GM12891 (cell line): Measurements from ENCODE around the gene IFT74.
A peak's percentile ranks its signal among the peaks of the same experiment; 100 is the strongest.

Experiments used
- DNase-seq: peaks from one replicate; pipeline ENCODE4 v3.0.0; 2011; ENCODE audit warnings: low spot score; ENCODE audit not compliant: insufficient read length
- FAIRE-seq: peaks from 2 replicates; lab custom pipeline; 2011; peaks lifted over from hg19 to GRCh38; lab: Jason Lieb, UNC
- PAX5 ChIP-seq: IDR thresholded peaks from 2 replicates; pipeline ENCODE4 v1.6.1; 2011; ENCODE audit warnings: low read length, moderate library complexity, mild to moderate bottlenecking; ENCODE audit not compliant: insufficient read depth, severe bottlenecking
- POLR2A ChIP-seq: IDR thresholded peaks from 2 replicates; pipeline ENCODE4 v1.6.1; 2011; ENCODE audit warnings: low read depth, low read length, control low read depth
- POLR2AphosphoS5 ChIP-seq: IDR thresholded peaks from 2 replicates; pipeline ENCODE4 v1.6.1; 2011; ENCODE audit warnings: low read depth, low read length, control low read depth
- POU2F2 ChIP-seq: IDR thresholded peaks from 2 replicates; pipeline ENCODE4 v1.6.1; 2011; ENCODE audit warnings: low read depth, mild to moderate bottlenecking, control low read depth, low read length, moderate library complexity
- SPI1 ChIP-seq: IDR thresholded peaks from 2 replicates; pipeline ENCODE4 v1.6.1; 2011; ENCODE audit warnings: low read depth, low read length, control low read depth
- TAF1 ChIP-seq: IDR thresholded peaks from 2 replicates; pipeline ENCODE4 v1.6.1; 2011; ENCODE audit warnings: low read depth, low read length, control low read depth

IFT74 gene

GRCh38 chr9:26971721-26972120 lies 15.5 kb downstream of the IFT74 start:
- TF ChIP-seq POLR2A (no peak), SPI1 (no peak), TAF1 (no peak), POU2F2 (no peak), PAX5 (no peak), POLR2AphosphoS5 (no peak)
- no peak for FAIRE-seq
- no peak for DNase-seq

- TF ChIP-seq POU2F2: no peak
- no peak for TF ChIP-seq PAX5
- TF ChIP-seq SPI1: no peak
- TF ChIP-seq POLR2AphosphoS5: no peak
- TF ChIP-seq TAF1: no peak
- no peak for TF ChIP-seq POLR2A
- no peak for FAIRE-seq
- no peak for DNase-seq
Observed at GRCh38 chr9:26973989-26974388, 17.8 kb downstream of the IFT74 start.

- TF ChIP-seq SPI1 (no peak), POLR2A (no peak), POU2F2 (no peak), TAF1 (no peak), POLR2AphosphoS5 (no peak), PAX5 (no peak)
- DNase-seq: no peak
- no peak for FAIRE-seq
Observed at GRCh38 chr9:26974927-26975326, 18.7 kb downstream of the IFT74 start.

GRCh38 chr9:26975728-26976707 lies 19.8 kb downstream of the IFT74 start:
- TF ChIP-seq POU2F2 (no peak), TAF1 (no peak), PAX5 (no peak), POLR2A (no peak), POLR2AphosphoS5 (no peak), SPI1 (no peak)
- no peak for DNase-seq
- no peak for FAIRE-seq

- TF ChIP-seq SPI1 (peak; percentile 21; the same call in 1 of the 2 replicates), POLR2AphosphoS5 (no peak), POU2F2 (no peak), POLR2A (no peak), TAF1 (no peak), PAX5 (no peak)
- peak; percentile 71 for FAIRE-seq
- no peak for DNase-seq
Observed at GRCh38 chr9:26983340-26983739, 27.1 kb downstream of the IFT74 start.

GRCh38 chr9:26995810-26996209 lies 39.6 kb downstream of the IFT74 start:
- TF ChIP-seq TAF1 (no peak), POLR2AphosphoS5 (no peak), SPI1 (no peak), PAX5 (no peak), POU2F2 (no peak), POLR2A (no peak)
- FAIRE-seq (no peak), DNase-seq (no peak)

- DNase-seq (no peak), FAIRE-seq (no peak)
- TF ChIP-seq POLR2AphosphoS5: no peak
- no peak for TF ChIP-seq PAX5
- TF ChIP-seq POU2F2: no peak
- TF ChIP-seq POLR2A: no peak
- no peak for TF ChIP-seq SPI1
- no peak for TF ChIP-seq TAF1
Observed at GRCh38 chr9:27003426-27004077, 47.3 kb downstream of the IFT74 start.

- DNase-seq (no peak), FAIRE-seq (no peak)
- TF ChIP-seq POU2F2 (no peak), POLR2AphosphoS5 (no peak), TAF1 (no peak), PAX5 (no peak), POLR2A (no peak), SPI1 (no peak)
Observed at GRCh38 chr9:27005491-27005890, 49.3 kb downstream of the IFT74 start, which contains the start of gene LRRC19. TSS of gene LRRC19 (minus strand) at chr9:27005672. CDS start at chr9:26999694, 5,978 bp downstream.

GRCh38 chr9:27019589-27019988 lies 63.4 kb downstream of the IFT74 start:
- FAIRE-seq (no peak), DNase-seq (no peak)
- TF ChIP-seq POLR2A (no peak), PAX5 (no peak), POLR2AphosphoS5 (no peak)

GRCh38 chr9:27022920-27023319 lies 66.7 kb downstream of the IFT74 start:
- no peak for TF ChIP-seq POLR2A
- TF ChIP-seq POLR2AphosphoS5: no peak
- no peak for TF ChIP-seq POU2F2
- TF ChIP-seq PAX5: no peak
- TF ChIP-seq SPI1: no peak
- TF ChIP-seq TAF1: no peak
- no peak for FAIRE-seq

GRCh38 chr9:27029186-27029585 lies 73.0 kb downstream of the IFT74 start:
- TF ChIP-seq POLR2AphosphoS5 (no peak), POLR2A (no peak), SPI1 (no peak), TAF1 (no peak), PAX5 (no peak), POU2F2 (no peak)
- DNase-seq: no peak
- FAIRE-seq: no peak

More at GRCh38 chr9:27022920-27023319, 66.7 kb downstream of the IFT74 start:
- DNase-seq: no peak
